Keratinocyte (primary cell): ENCODE data around the gene FBXO39. TPM values are rescaled to one million over a fixed set of nuclear protein-coding genes. Genes with fewer than 3 reads are reported as not detected.

Experiments used
- DNase-seq: peaks from one replicate; pipeline ENCODE4 v3.0.0-alpha.2; 2011; ENCODE audit warnings: low read depth, missing footprints, low spot score
- FAIRE-seq: peaks from 2 replicates; lab custom pipeline; 2011; peaks lifted over from hg19 to GRCh38; lab: Jason Lieb, UNC
- H2AFZ ChIP-seq: 2 replicates; pipeline ENCODE4 v1.6.0; 2012; ENCODE audit warnings: low read length, control low read depth, inconsistent platforms; ENCODE audit not compliant: control insufficient read depth
- H3K27ac ChIP-seq: 2 replicates; pipeline ENCODE4 v1.5.1; 2011; ENCODE audit warnings: low read length; ENCODE audit not compliant: control insufficient read depth, insufficient read depth
- H3K27me3 ChIP-seq: 3 replicates; pipeline ENCODE4 v1.6.0; 2011; ENCODE audit warnings: low read length; ENCODE audit not compliant: control insufficient read depth, insufficient read depth; ENCODE audit errors: extremely low read depth
- H3K36me3 ChIP-seq, 2 experiments: 2 replicates in 1 of 2; 3 replicates in 1 of 2; pipeline ENCODE4 v1.5.1; 2011; ENCODE audit warnings: low read length in 2 of 2, mild to moderate bottlenecking in 1 of 2; ENCODE audit not compliant: control insufficient read depth in 2 of 2, insufficient read depth in 2 of 2; ENCODE audit errors: extremely low read depth in 1 of 2
- H3K4me1 ChIP-seq: 3 replicates; pipeline ENCODE4 v1.5.1; 2011; ENCODE audit warnings: low read length; ENCODE audit not compliant: control insufficient read depth, insufficient read depth; ENCODE audit errors: extremely low read depth
- H3K4me2 ChIP-seq: 3 replicates; pipeline ENCODE4 v1.6.0; 2011; ENCODE audit warnings: low read depth, low read length; ENCODE audit not compliant: control insufficient read depth, insufficient read depth; ENCODE audit errors: extremely low read depth
- H3K4me3 ChIP-seq, 3 experiments: fragments of 200-600 bp in 1 of 3; sonication (generic) in 1 of 3; 2 replicates in 2 of 3; 3 replicates in 1 of 3; pipeline ENCODE4 v1.5.1; 2011 to 2016; ENCODE audit warnings: low read length in 3 of 3, mild to moderate bottlenecking in 3 of 3, control low read depth in 2 of 3, inconsistent platforms in 1 of 3, low read depth in 1 of 3, mixed read lengths in 1 of 3, mixed run types in 1 of 3, moderate library complexity in 1 of 3; ENCODE audit not compliant: control insufficient read depth in 2 of 3, insufficient read depth in 2 of 3; ENCODE audit errors: extremely low read depth in 1 of 3
- H3K79me2 ChIP-seq: 2 replicates; pipeline ENCODE4 v1.6.0; 2012; ENCODE audit warnings: low read length; ENCODE audit not compliant: control insufficient read depth, insufficient read depth
- H3K9ac ChIP-seq: 3 replicates; pipeline ENCODE4 v1.6.0; 2011; ENCODE audit warnings: low read length; ENCODE audit not compliant: control insufficient read depth, insufficient read depth; ENCODE audit errors: extremely low read depth
- H3K9me1 ChIP-seq: 3 replicates; pipeline ENCODE4 v1.6.0; 2011; ENCODE audit warnings: low read length; ENCODE audit not compliant: control insufficient read depth, insufficient read depth; ENCODE audit errors: extremely low read depth
- H3K9me3 ChIP-seq: 2 replicates; pipeline ENCODE4 v1.5.1; 2012; ENCODE audit warnings: low read depth, low read length; ENCODE audit not compliant: control insufficient read depth
- H4K20me1 ChIP-seq: 3 replicates; pipeline ENCODE4 v1.6.0; 2011; ENCODE audit warnings: low read length; ENCODE audit not compliant: control insufficient read depth, insufficient read depth; ENCODE audit errors: extremely low read depth
- CTCF ChIP-seq, 3 experiments: IDR thresholded peaks in 1 of 3; conservative IDR thresholded peaks in 1 of 3; optimal IDR thresholded peaks in 1 of 3; 2 replicates in 2 of 3; 3 replicates in 1 of 3; pipeline versions ENCODE3 to v1.5.1; 2011; ENCODE audit warnings: low read length in 3 of 3, mild to moderate bottlenecking in 3 of 3, moderate library complexity in 2 of 3, control low read depth in 1 of 3, inconsistent platforms in 1 of 3; ENCODE audit not compliant: insufficient read depth in 2 of 3; ENCODE audit errors: extremely low read depth in 1 of 3
- EZH2 ChIP-seq: IDR thresholded peaks from one replicate; pipeline ENCODE4 v1.6.1; 2012; ENCODE audit warnings: inconsistent platforms, mild to moderate bottlenecking, low read length, moderate library complexity
- dilution Hi-C: fragments of 300-500 bp; cut with MboI; formaldehyde crosslinking; loops from one replicate; pipeline ENCODE4 v1.7.0; 2020; ENCODE audit warnings: low sequenced_read_pairs; ENCODE audit not compliant: extremely low pct_ligation_motif_present
- polyA plus RNA-seq, 5 experiments: library from polyadenylated mRNA; depleted of rRNA in 3 of 5; stranded (reverse) in 3 of 5; stranded (forward) in 1 of 5; unstranded in 1 of 5; fragments of >200 nt; gene quantifications; 1 replicate in 1 of 5; 2 replicates in 3 of 5; 3 replicates in 1 of 5; pipeline versions ENCODE4 v1.2.1 to v1.2.3, GENCODE V29; 2011 to 2012; ENCODE audit warnings: missing spikeins in 2 of 5, low read depth in 1 of 5, low replicate concordance in 1 of 5

Gene FBXO39
- polyA plus RNA-seq, 1 donor (not counting 4 experiments of a cell fraction or from before 2014, with no cell fraction given) = 3.3 TPM

- no peaks in the 10 kb centered on the region for H3K36me3 ChIP-seq
- H3K9me3 ChIP-seq = no peaks in the 10 kb centered on the region
- H3K4me1 ChIP-seq = peaks cover 24% of the 10 kb centered on the region
- no peaks in the 10 kb centered on the region for H4K20me1 ChIP-seq
- H3K27me3 ChIP-seq = no peaks in the 10 kb centered on the region
- FAIRE-seq (no peak), DNase-seq (no peak)
- H3K9ac ChIP-seq = peak within 1 kb of the TSS; percentile 62
- H3K4me3 ChIP-seq = peak within 1 kb of the TSS; percentile 38 to 65 (median 63)
- H3K9me1 ChIP-seq = no peaks in the 10 kb centered on the region
- dilution Hi-C loops = no loop called here
- H2AFZ ChIP-seq = peak within 1 kb of the TSS; percentile 92
- peak in 1 of 3 experiments; percentile 23 for TF ChIP-seq CTCF (optimal IDR thresholded peaks at IDR 0.05 in 1 of 3, IDR thresholded peaks at IDR 0.05 in 1 of 3, conservative IDR thresholded peaks at IDR 0.05 in 1 of 3; ENCODE audit: extremely low read depth in 1 of 3, insufficient read depth in 2 of 3, low read length in 3 of 3)
- TF ChIP-seq EZH2 = no peak
- H3K4me2 ChIP-seq = peak within 1 kb of the TSS; percentile 92
- H3K79me2 ChIP-seq = no peaks in the 10 kb centered on the region
- peak within 1 kb of the TSS; percentile 17 for H3K27ac ChIP-seq
Measured at GRCh38 chr17:6755731-6756184, 20.3 kb upstream of the FBXO39 start, which contains the start of gene XAF1. XAF1 (plus strand) TSS chr17:6756046; CDS start chr17:6756079, 33 bp downstream.

GRCh38 chr17:6756425-6757031 lies 19.5 kb upstream of the FBXO39 start:
- H3K9me3 ChIP-seq = no peaks in the 10 kb centered on the region
- peak overlapping the region; percentile 38 to 65 (median 63) for H3K4me3 ChIP-seq
- DNase-seq (no peak), FAIRE-seq (no peak)
- H2AFZ ChIP-seq = peak overlapping the region; percentile 92
- peak overlapping the region; percentile 92 for H3K4me2 ChIP-seq
- no peaks in the 10 kb centered on the region for H3K36me3 ChIP-seq
- peak overlapping the region; percentile 62 for H3K9ac ChIP-seq
- no peak overlapping the region for H3K27ac ChIP-seq
- dilution Hi-C loops = no loop called here
- peaks cover 24% of the 10 kb centered on the region for H3K4me1 ChIP-seq
- no peaks in the 10 kb centered on the region for H3K27me3 ChIP-seq
- H4K20me1 ChIP-seq = no peaks in the 10 kb centered on the region
- H3K9me1 ChIP-seq = no peaks in the 10 kb centered on the region
- H3K79me2 ChIP-seq = no peaks in the 10 kb centered on the region
- no peak for TF ChIP-seq CTCF (optimal IDR thresholded peaks at IDR 0.05 in 1 of 3, IDR thresholded peaks at IDR 0.05 in 1 of 3, conservative IDR thresholded peaks at IDR 0.05 in 1 of 3; ENCODE audit: extremely low read depth in 1 of 3, insufficient read depth in 2 of 3, low read length in 3 of 3)
- TF ChIP-seq EZH2 = no peak
